Measurements from ENCODE around the gene PKP4. TPM values are rescaled to one million over a fixed set of nuclear protein-coding genes. Genes with fewer than 3 reads are reported as not detected.

The PKP4 gene
- total RNA-seq, 1 donor, result 47.4 TPM

DNA sequence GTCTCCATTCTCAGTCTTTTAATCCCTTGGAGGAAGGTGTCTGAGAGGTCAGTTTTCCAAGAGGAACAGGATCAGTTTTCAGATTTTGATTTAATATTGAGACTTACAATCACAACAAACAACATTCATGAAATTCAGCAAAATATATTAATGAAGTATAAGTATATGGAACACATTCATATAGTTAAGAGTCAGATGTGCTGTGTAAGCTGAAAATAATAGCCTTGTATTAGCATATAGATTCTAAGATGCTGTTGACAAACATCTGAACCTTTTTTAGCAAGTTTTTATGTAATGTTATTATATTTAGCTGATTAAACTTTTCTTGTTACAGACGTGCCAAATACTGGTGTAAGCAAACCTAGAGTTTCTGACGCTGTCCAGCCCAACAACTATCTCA, 163.9 kb downstream of the PKP4 start:
- Histone ChIP-seq H3K9me3 (ENCODE audit: low read depth, low read length) (no peaks in the 10 kb centered on the region), H3K36me3 (ENCODE audit: insufficient read depth, low read length) (peaks cover 25% of the 10 kb centered on the region)
- TF ChIP-seq, protein P1, sequence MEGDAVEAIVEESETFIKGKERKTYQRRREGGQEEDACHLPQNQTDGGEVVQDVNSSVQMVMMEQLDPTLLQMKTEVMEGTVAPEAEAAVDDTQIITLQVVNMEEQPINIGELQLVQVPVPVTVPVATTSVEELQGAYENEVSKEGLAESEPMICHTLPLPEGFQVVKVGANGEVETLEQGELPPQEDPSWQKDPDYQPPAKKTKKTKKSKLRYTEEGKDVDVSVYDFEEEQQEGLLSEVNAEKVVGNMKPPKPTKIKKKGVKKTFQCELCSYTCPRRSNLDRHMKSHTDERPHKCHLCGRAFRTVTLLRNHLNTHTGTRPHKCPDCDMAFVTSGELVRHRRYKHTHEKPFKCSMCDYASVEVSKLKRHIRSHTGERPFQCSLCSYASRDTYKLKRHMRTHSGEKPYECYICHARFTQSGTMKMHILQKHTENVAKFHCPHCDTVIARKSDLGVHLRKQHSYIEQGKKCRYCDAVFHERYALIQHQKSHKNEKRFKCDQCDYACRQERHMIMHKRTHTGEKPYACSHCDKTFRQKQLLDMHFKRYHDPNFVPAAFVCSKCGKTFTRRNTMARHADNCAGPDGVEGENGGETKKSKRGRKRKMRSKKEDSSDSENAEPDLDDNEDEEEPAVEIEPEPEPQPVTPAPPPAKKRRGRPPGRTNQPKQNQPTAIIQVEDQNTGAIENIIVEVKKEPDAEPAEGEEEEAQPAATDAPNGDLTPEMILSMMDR (IDR thresholded peaks at IDR 0.05; ENCODE audit: extremely low read depth, low read depth, low read length), result no peak

DNA sequence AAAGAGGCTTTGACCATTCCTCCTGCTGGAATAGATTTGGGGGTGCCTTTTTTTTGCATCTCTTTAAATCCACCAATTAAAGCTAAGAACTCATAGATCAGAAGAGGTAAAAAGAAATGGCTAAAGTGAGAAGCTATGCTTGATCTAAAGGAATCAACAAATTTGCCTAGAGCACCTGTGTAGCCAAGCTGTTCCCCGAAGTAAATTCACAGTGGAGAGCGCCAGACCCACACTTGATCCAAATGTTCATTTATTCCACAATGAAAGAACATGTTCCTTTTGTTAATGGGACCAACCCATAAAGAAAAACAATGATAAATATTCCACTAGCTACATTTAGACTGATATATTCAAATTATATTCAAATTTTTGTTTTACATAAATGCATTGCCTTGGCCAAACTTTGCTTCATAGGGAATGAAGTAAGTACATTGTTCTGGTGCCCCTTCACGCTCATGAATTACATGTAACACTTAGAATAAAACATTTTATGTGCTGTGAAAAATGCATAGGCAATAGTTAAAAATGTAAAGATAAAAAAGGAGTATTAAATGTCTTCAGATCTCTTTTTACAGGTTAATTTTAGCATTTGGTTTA, 167.4 kb downstream of the PKP4 start:
- H3K79me2 ChIP-seq (ENCODE audit: insufficient read depth, low read length), result no peaks in the 10 kb centered on the region
- TF ChIP-seq, protein P1 (IDR thresholded peaks at IDR 0.05; ENCODE audit: extremely low read depth, low read depth, low read length), result no peak
- no peak for DNase-seq (ENCODE audit: insufficient read length, low spot score, missing footprints)
- peaks cover 28% of the 10 kb centered on the region for H3K36me3 ChIP-seq (ENCODE audit: insufficient read depth, low read length)
- no peak overlapping the region for H3K4me2 ChIP-seq (ENCODE audit: insufficient read depth, low read length)
- no peaks in the 10 kb centered on the region for H4K20me1 ChIP-seq (ENCODE audit: insufficient read depth, low read length)
- H2AFZ ChIP-seq (ENCODE audit: low read length), result no peak overlapping the region
- no peak overlapping the region for H3K4me3 ChIP-seq (ENCODE audit: insufficient read depth, low read length)
- H3K27ac ChIP-seq (ENCODE audit: low read depth, low read length), result no peak overlapping the region
- no peaks in the 10 kb centered on the region for H3K9me3 ChIP-seq (ENCODE audit: low read depth, low read length)
- H3K4me1 ChIP-seq (ENCODE audit: insufficient read depth, low read length), result peaks cover 5% of the 10 kb centered on the region
- H3K27me3 ChIP-seq (ENCODE audit: insufficient read depth, low read length), result no peaks in the 10 kb centered on the region

More for the DNA sequence above, 163.9 kb downstream of the PKP4 start:
- H3K27me3 ChIP-seq (ENCODE audit: insufficient read depth, low read length), result no peaks in the 10 kb centered on the region
- no peak for DNase-seq (ENCODE audit: insufficient read length, low spot score, missing footprints)
- no peaks in the 10 kb centered on the region for H3K79me2 ChIP-seq (ENCODE audit: insufficient read depth, low read length)
- peaks cover 7% of the 10 kb centered on the region for H3K4me1 ChIP-seq (ENCODE audit: insufficient read depth, low read length)
- H3K27ac ChIP-seq (ENCODE audit: low read depth, low read length), result no peak overlapping the region
- no peak overlapping the region for H3K4me2 ChIP-seq (ENCODE audit: insufficient read depth, low read length)
- no peak overlapping the region for H3K4me3 ChIP-seq (ENCODE audit: insufficient read depth, low read length)
- H2AFZ ChIP-seq (ENCODE audit: low read length), result no peak overlapping the region
- no peaks in the 10 kb centered on the region for H4K20me1 ChIP-seq (ENCODE audit: insufficient read depth, low read length)

DNA sequence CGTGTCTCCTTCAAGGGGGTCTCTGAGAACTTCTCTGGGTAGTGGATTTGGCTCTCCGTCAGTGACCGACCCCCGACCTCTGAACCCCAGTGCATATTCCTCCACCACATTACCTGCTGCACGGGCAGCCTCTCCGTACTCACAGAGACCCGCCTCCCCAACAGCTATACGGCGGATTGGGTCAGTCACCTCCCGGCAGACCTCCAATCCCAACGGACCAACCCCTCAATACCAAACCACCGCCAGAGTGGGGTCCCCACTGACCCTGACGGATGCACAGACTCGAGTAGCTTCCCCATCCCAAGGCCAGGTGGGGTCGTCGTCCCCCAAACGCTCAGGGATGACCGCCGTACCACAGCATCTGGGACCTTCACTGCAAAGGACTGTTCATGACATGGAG, 168.2 kb downstream of the PKP4 start:
- Histone ChIP-seq H3K36me3 (ENCODE audit: insufficient read depth, low read length) (peaks cover 28% of the 10 kb centered on the region), H3K27ac (ENCODE audit: low read depth, low read length) (no peak overlapping the region), H3K4me3 (ENCODE audit: insufficient read depth, low read length) (no peak overlapping the region), H3K27me3 (ENCODE audit: insufficient read depth, low read length) (no peaks in the 10 kb centered on the region), H2AFZ (ENCODE audit: low read length) (no peak overlapping the region), H3K79me2 (ENCODE audit: insufficient read depth, low read length) (no peaks in the 10 kb centered on the region), H4K20me1 (ENCODE audit: insufficient read depth, low read length) (no peaks in the 10 kb centered on the region), H3K4me1 (ENCODE audit: insufficient read depth, low read length) (no peaks in the 10 kb centered on the region), H3K9me3 (ENCODE audit: low read depth, low read length) (no peaks in the 10 kb centered on the region), H3K4me2 (ENCODE audit: insufficient read depth, low read length) (no peak overlapping the region)
- TF ChIP-seq, protein P1 (IDR thresholded peaks at IDR 0.05; ENCODE audit: extremely low read depth, low read depth, low read length), result no peak
- DNase-seq (ENCODE audit: insufficient read length, low spot score, missing footprints), result no peak

DNA sequence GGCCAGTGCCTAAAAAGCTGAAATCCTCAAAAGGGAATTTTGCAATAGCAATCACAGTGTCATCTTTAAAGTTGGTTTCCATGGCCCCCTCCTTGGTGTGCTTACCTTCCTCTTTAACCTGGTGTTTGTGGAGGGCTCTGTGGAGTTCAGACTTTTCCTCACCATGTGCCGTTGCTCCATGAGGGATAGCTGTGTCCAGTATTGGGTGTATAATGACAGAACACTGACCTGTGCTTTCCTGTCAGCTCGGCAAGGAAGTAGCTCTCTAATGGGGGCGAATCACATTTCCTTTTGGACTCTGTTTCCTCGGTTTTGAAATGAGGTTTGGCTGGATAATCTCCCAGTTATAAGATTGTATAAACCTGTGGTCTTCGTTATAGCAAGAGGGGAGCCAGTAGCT, 172.4 kb downstream of the PKP4 start:
- Histone ChIP-seq H3K36me3 (ENCODE audit: insufficient read depth, low read length) (peaks cover 27% of the 10 kb centered on the region), H4K20me1 (ENCODE audit: insufficient read depth, low read length) (no peaks in the 10 kb centered on the region), H3K27me3 (ENCODE audit: insufficient read depth, low read length) (no peaks in the 10 kb centered on the region), H3K4me3 (ENCODE audit: insufficient read depth, low read length) (no peak overlapping the region), H3K27ac (ENCODE audit: low read depth, low read length) (no peak overlapping the region), H3K79me2 (ENCODE audit: insufficient read depth, low read length) (no peaks in the 10 kb centered on the region), H2AFZ (ENCODE audit: low read length) (no peak overlapping the region), H3K4me1 (ENCODE audit: insufficient read depth, low read length) (no peaks in the 10 kb centered on the region), H3K4me2 (ENCODE audit: insufficient read depth, low read length) (no peak overlapping the region), H3K9me3 (ENCODE audit: low read depth, low read length) (no peaks in the 10 kb centered on the region)
- TF ChIP-seq, protein P1 (IDR thresholded peaks at IDR 0.05; ENCODE audit: extremely low read depth, low read depth, low read length), result no peak
- no peak for DNase-seq (ENCODE audit: insufficient read length, low spot score, missing footprints)

Data from osteoblast (primary cell).